Measurements from ENCODE around the gene SEC22B.
"Not testable (repeated sequence)": the region's sequence is repeated elsewhere in the genome, so short reads cannot be mapped to it uniquely, and the experiment has no call there.

DNA sequence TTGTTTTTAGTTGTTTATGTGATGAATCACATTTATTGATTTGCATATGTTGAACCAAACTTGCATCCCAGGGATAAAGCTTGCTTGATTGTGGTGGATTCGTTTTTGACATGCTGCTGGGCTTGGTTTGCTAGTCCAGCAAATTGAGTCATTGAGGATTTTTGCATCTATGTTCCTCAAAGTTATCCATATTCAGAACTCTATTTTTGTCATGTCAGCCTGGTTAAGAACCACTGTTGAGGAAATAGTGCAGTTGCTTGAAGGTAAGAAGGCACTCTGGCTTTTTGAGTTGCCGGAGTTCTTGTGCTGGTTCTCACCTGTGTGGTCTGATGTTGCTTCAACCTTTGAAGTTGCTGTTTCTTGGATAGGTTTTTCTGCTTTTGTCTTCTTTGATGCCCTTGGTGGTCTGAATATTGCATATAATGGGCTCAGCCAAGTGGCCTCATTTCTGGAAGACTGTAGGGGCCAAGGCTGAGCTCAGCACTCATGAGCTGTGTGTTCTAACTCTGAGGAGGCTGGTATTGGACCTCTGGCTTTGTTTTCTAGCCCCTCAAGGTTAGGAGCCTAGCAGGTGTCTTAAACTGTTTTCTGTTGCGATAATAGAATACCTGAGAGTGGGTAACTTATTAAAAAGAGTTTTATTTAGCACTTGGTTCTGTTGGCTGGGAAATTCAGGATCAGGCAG, 26.0 kb downstream of the SEC22B start:
- TF ChIP-seq, protein P1, sequence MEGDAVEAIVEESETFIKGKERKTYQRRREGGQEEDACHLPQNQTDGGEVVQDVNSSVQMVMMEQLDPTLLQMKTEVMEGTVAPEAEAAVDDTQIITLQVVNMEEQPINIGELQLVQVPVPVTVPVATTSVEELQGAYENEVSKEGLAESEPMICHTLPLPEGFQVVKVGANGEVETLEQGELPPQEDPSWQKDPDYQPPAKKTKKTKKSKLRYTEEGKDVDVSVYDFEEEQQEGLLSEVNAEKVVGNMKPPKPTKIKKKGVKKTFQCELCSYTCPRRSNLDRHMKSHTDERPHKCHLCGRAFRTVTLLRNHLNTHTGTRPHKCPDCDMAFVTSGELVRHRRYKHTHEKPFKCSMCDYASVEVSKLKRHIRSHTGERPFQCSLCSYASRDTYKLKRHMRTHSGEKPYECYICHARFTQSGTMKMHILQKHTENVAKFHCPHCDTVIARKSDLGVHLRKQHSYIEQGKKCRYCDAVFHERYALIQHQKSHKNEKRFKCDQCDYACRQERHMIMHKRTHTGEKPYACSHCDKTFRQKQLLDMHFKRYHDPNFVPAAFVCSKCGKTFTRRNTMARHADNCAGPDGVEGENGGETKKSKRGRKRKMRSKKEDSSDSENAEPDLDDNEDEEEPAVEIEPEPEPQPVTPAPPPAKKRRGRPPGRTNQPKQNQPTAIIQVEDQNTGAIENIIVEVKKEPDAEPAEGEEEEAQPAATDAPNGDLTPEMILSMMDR (IDR thresholded peaks at IDR 0.05) = not testable (repeated sequence)
- not testable (repeated sequence) for TF ChIP-seq EZH2 (IDR thresholded peaks at IDR 0.05)
